Choroid plexus epithelial cell (primary cell): ENCODE data around the gene METTL13.

Experiments used
- DNase-seq: peaks from one replicate; pipeline ENCODE4 v3.0.0-alpha.2; 2010; ENCODE audit warnings: low read depth
- H3K4me3 ChIP-seq: 2 replicates; pipeline ENCODE4 v1.5.1; 2011; ENCODE audit warnings: low read depth, mild to moderate bottlenecking, control low read depth, low read length, moderate library complexity
- TF ChIP-seq, protein P1 (sequence below): conservative IDR thresholded peaks from 2 replicates; pipeline ENCODE4 v1.5.1; 2011; ENCODE audit warnings: low read depth, mild to moderate bottlenecking, control low read depth, inconsistent platforms, low read length, moderate library complexity

Gene METTL13

DNA sequence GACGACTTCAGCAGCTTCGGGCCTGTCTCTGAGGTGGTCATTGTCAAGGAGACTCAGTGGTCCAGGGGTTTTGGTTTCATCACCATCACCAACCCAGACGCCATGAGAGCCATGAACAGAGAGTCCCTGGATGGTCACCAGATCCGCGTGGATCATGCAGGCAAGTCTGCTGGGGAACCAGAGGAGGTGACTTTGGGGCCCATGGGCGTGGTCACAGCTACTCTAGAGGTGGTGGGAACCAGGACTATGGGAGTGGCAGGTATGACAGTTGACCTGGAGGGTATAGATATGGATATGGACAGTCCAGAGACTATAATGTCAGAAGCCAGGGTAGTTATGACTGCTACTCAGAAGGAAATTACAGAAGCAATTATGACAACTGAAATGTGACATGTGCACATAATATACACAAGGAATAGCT, 19.3 kb upstream of the METTL13 start:
- no peak for DNase-seq
- H3K4me3 ChIP-seq, result no peak overlapping the region
- TF ChIP-seq, protein P1, sequence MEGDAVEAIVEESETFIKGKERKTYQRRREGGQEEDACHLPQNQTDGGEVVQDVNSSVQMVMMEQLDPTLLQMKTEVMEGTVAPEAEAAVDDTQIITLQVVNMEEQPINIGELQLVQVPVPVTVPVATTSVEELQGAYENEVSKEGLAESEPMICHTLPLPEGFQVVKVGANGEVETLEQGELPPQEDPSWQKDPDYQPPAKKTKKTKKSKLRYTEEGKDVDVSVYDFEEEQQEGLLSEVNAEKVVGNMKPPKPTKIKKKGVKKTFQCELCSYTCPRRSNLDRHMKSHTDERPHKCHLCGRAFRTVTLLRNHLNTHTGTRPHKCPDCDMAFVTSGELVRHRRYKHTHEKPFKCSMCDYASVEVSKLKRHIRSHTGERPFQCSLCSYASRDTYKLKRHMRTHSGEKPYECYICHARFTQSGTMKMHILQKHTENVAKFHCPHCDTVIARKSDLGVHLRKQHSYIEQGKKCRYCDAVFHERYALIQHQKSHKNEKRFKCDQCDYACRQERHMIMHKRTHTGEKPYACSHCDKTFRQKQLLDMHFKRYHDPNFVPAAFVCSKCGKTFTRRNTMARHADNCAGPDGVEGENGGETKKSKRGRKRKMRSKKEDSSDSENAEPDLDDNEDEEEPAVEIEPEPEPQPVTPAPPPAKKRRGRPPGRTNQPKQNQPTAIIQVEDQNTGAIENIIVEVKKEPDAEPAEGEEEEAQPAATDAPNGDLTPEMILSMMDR, result no peak

DNA sequence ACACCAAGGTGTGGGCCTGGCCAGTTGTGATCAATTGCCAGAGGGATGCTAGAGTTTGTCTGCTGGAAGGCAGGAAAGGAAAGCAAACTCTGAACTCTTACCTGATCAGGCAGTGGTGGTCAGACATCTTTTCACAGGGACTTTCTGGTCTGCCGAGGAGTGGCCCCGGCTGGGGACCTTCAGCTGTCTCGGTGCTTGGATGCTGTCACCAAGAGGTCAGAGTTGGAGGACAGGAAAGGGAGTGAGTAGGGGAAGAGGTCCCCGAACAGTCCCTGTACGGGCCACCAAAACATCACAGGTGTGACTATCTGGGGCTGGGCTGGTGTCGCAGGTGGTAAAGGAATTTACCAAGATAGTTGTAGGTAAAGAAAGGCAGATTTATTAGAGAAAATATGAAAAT, 17.7 kb upstream of the METTL13 start:
- DNase-seq, result no peak
- H3K4me3 ChIP-seq, result no peak overlapping the region
- TF ChIP-seq, protein P1, result no peak

DNA sequence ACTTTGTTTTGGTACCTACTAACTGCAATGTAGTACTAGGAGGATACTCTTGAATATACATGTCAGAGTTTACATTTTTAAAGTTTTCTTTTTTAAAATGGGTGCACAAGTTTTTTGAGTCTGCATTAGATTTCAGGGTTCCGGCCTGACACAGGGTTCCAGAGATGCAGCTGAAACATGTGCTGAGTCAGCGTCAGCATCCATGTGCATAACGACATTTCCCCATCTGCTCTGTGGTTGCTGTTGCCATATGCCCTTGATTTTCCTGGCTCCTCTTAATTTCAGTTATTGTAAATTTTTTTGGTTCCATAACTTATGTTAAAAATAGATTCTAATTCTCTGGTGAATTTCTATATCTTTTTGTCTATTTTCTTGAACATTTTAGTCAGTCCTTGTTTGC, 12.3 kb upstream of the METTL13 start:
- no peak overlapping the region for H3K4me3 ChIP-seq
- DNase-seq, result no peak
- TF ChIP-seq, protein P1, result no peak

DNA sequence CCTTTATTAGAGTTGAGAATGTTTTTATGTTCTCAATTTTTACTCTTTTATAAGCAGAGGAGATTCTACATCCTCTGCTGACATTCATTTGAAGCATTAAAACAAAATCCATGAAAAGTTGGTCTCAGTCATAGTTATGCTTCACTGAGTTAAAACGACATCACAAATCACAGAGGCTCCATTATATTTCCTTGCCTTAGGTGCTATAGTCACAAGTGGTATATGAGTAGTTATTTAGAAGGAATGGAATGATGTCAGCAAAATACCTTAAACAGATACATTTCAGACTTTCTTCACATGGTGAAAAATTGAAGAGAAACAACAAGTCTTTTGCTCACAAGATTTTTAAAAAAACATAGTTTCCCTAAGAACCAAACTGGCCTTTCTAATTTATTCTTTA, 11.7 kb upstream of the METTL13 start:
- no peak overlapping the region for H3K4me3 ChIP-seq
- DNase-seq, result no peak
- TF ChIP-seq, protein P1, result no peak

DNA sequence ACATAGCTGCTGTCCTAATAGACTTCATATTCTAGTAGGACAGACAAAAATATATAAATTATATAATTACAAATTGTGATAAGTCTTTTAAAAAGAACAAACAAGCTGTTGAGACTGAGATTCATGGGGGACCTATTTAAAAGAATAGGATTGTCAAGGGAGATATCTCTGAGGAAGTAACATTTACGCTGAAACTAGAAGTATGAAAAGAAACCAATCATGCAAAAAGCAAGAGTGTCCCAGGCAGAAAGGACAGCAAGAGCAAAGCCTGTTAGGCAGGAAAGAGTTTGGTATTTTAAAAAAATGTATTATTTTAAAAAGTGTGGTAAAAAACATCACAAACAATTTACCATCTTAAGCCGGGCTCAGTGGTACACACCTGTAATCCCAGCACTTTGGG, 9.1 kb upstream of the METTL13 start:
- TF ChIP-seq, protein P1, result no peak
- DNase-seq, result no peak
- H3K4me3 ChIP-seq, result no peak overlapping the region

DNA sequence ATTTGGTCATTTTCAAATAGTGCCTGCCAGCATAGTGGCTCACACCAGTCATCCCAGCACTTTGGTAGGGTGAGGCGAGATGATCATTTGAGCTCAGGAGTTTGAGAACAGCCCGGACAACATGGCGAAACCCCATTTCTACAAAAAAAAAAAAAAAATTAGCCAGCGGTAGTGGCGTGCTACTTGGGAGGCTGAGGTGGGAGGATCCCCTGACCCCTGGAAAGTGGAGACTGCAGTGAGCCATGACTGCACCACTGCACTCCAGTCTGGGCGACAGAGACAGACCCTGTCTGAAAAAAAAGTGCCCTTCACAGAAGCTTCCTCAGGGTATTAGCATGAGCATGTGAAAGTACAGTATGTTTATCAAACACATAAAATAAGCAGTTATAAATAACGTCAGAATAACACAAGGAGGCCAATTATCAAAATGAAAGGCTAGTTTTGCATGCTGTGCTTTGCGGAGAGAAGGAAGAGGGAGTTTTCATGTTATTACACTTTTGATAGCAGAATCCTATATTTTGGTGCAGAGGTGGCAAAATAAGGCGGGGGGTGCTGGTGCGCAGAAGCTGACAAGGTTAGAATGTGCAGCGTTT, 781 bp upstream of the METTL13 start:
- TF ChIP-seq, protein P1, result no peak
- no peak for DNase-seq
- H3K4me3 ChIP-seq, result peak overlapping the region; percentile 59

DNA sequence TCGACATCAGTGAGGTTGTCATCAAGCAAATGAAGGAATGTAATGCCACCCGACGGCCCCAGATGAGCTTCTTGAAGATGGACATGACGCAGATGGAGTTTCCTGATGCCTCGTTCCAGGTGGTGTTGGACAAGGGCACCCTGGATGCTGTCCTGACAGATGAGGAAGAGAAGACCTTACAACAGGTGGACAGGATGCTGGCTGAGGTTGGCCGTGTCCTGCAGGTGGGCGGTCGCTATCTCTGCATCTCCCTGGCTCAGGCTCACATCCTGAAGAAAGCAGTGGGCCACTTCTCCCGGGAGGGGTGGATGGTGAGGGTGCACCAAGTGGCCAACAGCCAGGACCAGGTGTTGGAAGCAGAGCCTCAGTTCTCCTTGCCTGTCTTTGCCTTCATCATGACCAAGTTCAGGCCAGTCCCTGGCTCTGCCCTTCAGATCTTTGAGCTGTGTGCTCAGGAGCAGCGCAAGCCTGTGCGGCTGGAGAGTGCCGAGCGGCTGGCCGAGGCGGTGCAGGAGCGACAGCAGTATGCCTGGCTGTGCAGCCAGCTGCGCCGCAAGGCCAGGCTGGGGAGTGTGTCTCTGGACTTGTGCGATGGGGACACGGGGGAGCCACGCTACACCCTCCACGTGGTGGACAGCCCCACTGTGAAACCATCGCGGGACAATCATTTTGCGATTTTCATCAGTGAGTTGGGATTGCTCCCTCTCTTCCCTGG, 2.5 kb downstream of the METTL13 start:
- no peak overlapping the region for H3K4me3 ChIP-seq
- TF ChIP-seq, protein P1, result no peak
- DNase-seq, result no peak
